GM10266 (cell line): Measurements from ENCODE around the gene POLR2J.
"Not testable (repeated sequence)": the region's sequence is repeated elsewhere in the genome, so short reads cannot be mapped to it uniquely, and the experiment has no call there.

Experiments used
- DNase-seq: peaks from one replicate; pipeline ENCODE4 v3.0.0; 2012; ENCODE audit errors: extremely low spot score
- TF ChIP-seq, protein P1 (sequence below): IDR thresholded peaks from 2 replicates; pipeline ENCODE4 v1.5.1; 2012; ENCODE audit warnings: mild to moderate bottlenecking, low read depth; ENCODE audit not compliant: control insufficient read depth, insufficient read depth; ENCODE audit errors: missing control alignments

Gene POLR2J

GRCh38 chr7:102497308-102497707 lies 18.6 kb upstream of the POLR2J start:
- not testable (repeated sequence) for DNase-seq

DNA sequence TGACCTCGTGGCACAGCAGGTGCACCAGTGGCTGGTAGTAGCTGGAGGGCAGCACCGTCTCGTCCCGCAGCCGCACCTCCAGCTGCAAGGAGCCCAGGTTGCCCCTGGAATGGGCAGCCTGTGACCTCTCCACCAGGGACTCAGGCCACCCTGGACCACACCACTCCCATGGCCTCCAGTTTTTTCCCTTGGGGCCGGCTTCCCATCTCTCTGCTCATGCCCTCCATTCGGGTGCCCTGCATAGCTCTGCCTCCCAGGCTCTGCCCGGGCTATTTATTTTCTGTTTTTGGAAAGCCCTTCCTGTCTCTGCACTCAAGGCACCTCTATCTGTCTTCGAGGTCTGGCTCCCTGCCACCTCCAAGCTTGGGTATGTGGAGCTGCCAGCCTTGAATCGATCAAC lies 18.1 kb upstream of the POLR2J start:
- DNase-seq: not testable (repeated sequence)

DNA sequence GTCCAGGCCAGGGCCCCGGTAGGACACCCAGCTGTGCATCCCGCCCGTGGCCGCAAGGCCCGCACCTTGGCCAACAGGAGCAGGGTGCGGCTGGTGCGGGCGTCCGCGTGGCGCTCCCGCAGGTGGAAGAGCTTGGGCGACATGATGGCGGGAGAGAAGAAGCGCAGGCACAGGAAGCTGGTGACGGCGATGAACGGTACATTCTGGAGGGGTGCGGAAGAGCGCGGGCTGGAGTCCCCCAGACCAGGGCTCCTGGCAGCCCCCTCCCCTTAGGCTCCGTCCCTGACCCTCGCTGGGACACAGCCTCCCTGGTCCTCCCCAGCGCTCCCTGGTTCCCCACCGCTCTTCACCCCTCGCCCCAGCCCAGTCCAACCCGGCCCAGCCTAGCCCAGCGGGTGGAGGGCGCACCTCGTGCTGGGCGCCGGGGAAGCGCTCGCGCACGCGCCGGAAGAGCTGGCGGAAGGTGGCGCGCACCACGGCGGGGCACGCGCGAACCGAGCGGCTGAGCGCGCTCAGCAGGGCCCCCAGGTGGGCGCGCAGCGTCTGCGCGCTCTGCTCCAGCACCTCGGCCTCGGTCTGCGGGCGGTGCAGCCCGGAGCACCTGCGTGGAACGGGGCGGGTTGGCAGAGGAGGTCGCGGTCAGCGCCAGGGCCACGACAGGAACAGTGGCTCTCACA lies 15.9 kb upstream of the POLR2J start:
- DNase-seq: not testable (repeated sequence)

GRCh38 chr7:102494026-102494425 lies 15.3 kb upstream of the POLR2J start:
- DNase-seq: not testable (repeated sequence)

GRCh38 chr7:102493220-102493935 lies 14.7 kb upstream of the POLR2J start:
- not testable (repeated sequence) for DNase-seq

DNA sequence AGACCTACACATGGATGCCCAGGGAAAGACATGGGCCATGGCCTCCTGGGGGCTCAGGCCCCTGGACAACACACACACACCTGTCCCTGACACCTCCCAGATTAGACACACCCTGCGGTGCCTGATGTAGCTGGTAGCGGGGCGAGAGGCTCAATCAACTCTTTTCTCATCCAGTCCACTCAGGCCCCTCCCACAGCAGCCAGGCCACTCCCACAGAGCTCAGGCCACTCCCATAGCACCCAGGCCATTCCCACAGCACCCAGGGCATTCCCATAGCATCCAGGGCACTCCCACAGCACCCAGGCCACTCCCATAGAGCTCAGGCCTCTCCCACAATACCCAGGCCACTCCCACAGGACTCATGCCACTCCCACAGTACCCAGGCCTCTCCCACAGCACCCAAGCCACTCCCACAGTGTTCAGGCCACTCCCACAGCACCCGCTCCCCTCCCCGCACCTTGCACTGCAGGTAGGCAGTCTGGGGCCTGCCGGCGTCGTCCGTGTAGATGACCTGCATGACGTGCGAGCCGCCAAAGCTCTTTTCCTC lies 11.9 kb upstream of the POLR2J start:
- DNase-seq: not testable (repeated sequence)

GRCh38 chr7:102484317-102484716 lies 5.6 kb upstream of the POLR2J start:
- not testable (repeated sequence) for DNase-seq

GRCh38 chr7:102481962-102482361 lies 3.2 kb upstream of the POLR2J start:
- not testable (repeated sequence) for DNase-seq

GRCh38 chr7:102479982-102480637 lies 1.4 kb upstream of the POLR2J start:
- not testable (repeated sequence) for DNase-seq

DNA sequence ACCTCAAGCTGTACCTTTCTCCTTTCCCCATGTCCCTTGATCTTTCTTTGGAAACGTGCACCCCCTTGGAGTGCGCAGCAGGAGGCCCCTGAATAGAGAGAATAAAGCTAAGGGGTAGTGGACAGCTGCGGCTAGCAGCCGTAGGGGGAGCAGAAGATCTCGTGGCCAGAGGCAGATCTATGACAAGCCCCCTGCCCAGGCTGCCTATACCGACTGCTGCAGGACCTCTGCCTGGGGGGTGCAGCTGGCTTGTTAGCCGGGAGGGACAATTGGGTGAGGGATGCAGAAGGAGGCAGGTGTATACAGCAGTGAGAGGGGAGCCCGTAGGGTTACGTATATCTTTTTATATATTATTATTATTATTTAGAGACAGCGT lies 475 bp upstream of the POLR2J start:
- DNase-seq: not testable (repeated sequence)

DNA sequence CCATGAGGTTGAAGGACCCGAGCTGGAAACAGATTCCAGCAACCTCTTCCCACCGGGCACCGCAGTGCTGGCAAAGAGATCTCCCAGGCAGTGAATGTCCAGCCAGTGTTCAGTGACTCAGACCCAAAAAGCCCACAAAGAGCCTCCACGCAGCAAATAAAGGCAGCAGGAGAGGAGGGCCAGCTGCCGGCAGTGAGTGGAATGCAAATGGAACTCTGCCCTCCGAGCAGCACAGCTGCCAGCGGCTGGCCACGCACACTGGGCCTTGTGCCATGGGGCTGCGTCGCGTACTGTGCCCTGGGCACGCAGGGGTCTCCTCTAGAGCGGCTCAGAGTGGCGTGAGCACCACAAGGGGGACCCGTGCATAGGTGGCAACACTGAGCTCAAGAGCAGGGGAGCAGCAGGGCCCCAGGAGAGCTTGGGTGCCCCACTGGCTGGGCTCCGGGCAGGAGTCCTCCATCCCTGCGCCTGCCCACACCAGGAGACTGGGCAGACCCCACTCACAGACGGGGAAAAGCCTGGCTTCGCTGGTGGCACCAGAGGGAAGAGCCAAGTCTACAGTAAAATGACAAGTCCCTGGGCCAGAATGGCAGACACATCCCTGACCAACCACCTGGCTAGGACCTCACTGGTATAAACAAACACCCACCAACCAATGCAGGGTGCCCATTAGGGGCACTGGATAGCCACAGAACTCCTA lies 3.8 kb downstream of the POLR2J start:
- not testable (repeated sequence) for DNase-seq

DNA sequence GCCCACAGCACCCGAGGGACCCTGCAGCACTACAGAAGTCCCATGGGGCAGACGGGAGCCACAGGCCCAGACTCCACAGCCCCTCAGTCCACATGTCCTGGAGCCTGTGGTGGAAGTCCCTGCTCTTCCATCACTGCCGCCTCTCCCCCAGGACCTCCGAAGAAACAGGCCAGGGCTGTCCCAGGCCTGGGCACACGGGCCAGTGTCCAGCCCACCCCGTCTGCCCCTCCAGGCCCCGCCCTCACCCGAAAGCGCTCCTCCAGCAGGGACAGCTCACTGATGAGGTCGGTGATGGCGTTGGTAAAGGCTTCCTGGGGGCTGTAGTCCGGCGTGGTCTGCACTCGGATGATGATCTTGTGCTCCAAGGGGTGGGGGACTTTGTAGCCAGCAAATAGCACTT lies 4.6 kb downstream of the POLR2J start:
- DNase-seq: not testable (repeated sequence)

- DNase-seq: no peak
- TF ChIP-seq, protein P1, sequence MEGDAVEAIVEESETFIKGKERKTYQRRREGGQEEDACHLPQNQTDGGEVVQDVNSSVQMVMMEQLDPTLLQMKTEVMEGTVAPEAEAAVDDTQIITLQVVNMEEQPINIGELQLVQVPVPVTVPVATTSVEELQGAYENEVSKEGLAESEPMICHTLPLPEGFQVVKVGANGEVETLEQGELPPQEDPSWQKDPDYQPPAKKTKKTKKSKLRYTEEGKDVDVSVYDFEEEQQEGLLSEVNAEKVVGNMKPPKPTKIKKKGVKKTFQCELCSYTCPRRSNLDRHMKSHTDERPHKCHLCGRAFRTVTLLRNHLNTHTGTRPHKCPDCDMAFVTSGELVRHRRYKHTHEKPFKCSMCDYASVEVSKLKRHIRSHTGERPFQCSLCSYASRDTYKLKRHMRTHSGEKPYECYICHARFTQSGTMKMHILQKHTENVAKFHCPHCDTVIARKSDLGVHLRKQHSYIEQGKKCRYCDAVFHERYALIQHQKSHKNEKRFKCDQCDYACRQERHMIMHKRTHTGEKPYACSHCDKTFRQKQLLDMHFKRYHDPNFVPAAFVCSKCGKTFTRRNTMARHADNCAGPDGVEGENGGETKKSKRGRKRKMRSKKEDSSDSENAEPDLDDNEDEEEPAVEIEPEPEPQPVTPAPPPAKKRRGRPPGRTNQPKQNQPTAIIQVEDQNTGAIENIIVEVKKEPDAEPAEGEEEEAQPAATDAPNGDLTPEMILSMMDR: no peak
These were observed 5.3 kb downstream of the POLR2J start for GRCh38 chr7:102473271-102473991.
